Measurements from ENCODE around the gene PLCB3. TPM values are rescaled to one million over a fixed set of nuclear protein-coding genes. Genes with fewer than 3 reads are reported as not detected.

Gene PLCB3
- total RNA-seq, 1 experiment from 2014 or later = 80.2 TPM

GRCh38 chr11:64264371-64264852 lies 13.1 kb downstream of the PLCB3 start:
- H3K23me2 ChIP-seq (ENCODE audit: insufficient read length, low read depth, low read length, poor library complexity, severe bottlenecking) = peaks cover 4% of the 10 kb centered on the region
- no peak overlapping the region for H2BK20ac ChIP-seq (ENCODE audit: low read depth, low read length, poor library complexity, severe bottlenecking)
- H3K79me1 ChIP-seq (ENCODE audit: insufficient read depth, low read depth, low read length, poor library complexity, severe bottlenecking) = no peaks in the 10 kb centered on the region
- H2AK5ac ChIP-seq (ENCODE audit: insufficient read length, low read length) = no peak overlapping the region
- H3K27ac Mint-ChIP-seq = peak overlapping the region in 2 of 3 experiments; percentile 44 to 49; a peak in 3 of 7 replicates
- H3K14ac ChIP-seq (ENCODE audit: insufficient read depth, low read length) = no peak overlapping the region
- no peak overlapping the region for H2BK5ac ChIP-seq (ENCODE audit: insufficient read length, low read length)
- no peaks in the 10 kb centered on the region for H3K9me3 ChIP-seq (ENCODE audit: control insufficient read depth, low read depth, low read length)
- H3K18ac ChIP-seq (ENCODE audit: insufficient read length, low read depth, low read length) = no peak overlapping the region
- H2BK120ac ChIP-seq (ENCODE audit: low read depth, low read length, poor library complexity, severe bottlenecking) = no peak overlapping the region
- H3K4me1 ChIP-seq (ENCODE audit: insufficient read depth, low read length) = no peaks in the 10 kb centered on the region
- no peak overlapping the region for H3K4me2 ChIP-seq (ENCODE audit: insufficient read depth, insufficient read length, low read length)
- WGBS (ENCODE audit: extremely low coverage, insufficient read length, low lambda C conversion rate) = no CpG with 5 or more reads among the region's 10 CpGs
- H2AFZ ChIP-seq (ENCODE audit: low read length) = no peak overlapping the region
- no peak overlapping the region for H3T11ph ChIP-seq (ENCODE audit: low read length)
- no peak overlapping the region for H3K27ac ChIP-seq (ENCODE audit: insufficient read length, low read depth, low read length)
- H2BK15ac ChIP-seq (ENCODE audit: low read depth, low read length) = no peak overlapping the region
- H3K23ac ChIP-seq (ENCODE audit: insufficient read length, low read depth, low read length) = no peak overlapping the region
- no peak overlapping the region for H4K91ac ChIP-seq (ENCODE audit: insufficient read length, low read depth, low read length)
- TF ChIP-seq CTCF (conservative IDR thresholded peaks at IDR 0.05) = no peak
- H3K4ac ChIP-seq (ENCODE audit: low read depth, low read length) = no peak overlapping the region
- H3K9me3 Mint-ChIP-seq = no peaks in the 10 kb centered on the region
- H3K56ac ChIP-seq (ENCODE audit: insufficient read length, low read depth, low read length) = no peak overlapping the region
- no peaks in the 10 kb centered on the region for H3K27me3 Mint-ChIP-seq (ENCODE audit: low read depth)
- no peak overlapping the region for H4K8ac ChIP-seq (replicated peaks; ENCODE audit: insufficient read length, low read depth, low read length)
- H2BK12ac ChIP-seq (ENCODE audit: insufficient read length, low read depth, low read length) = no peak overlapping the region
- no peaks in the 10 kb centered on the region for H3K27me3 ChIP-seq (ENCODE audit: insufficient read depth, low read length)
- no peak for DNase-seq
- H3K4me1 Mint-ChIP-seq = peaks cover 11 to 21% of the 10 kb centered on the region in 2 experiments
- peaks cover 36 to 80% (median 58%) of the 10 kb centered on the region in 3 experiments for H3K36me3 Mint-ChIP-seq (ENCODE audit: insufficient read depth in 1 of 3, low read depth in 3 of 3)
- no peaks in the 10 kb centered on the region for H3K79me2 ChIP-seq (ENCODE audit: insufficient read depth, low read length)
- H4K20me1 ChIP-seq (ENCODE audit: control insufficient read depth, insufficient read depth, insufficient read length) = no peaks in the 10 kb centered on the region
- H3K4me3 Mint-ChIP-seq = no peak overlapping the region; a peak in 1 of 5 replicates
- H4K5ac ChIP-seq (ENCODE audit: insufficient read length, low read depth, low read length) = no peak overlapping the region
- H3K9ac ChIP-seq (ENCODE audit: extremely low read depth, insufficient read length, low read length) = no peak overlapping the region

Data from H9 (cell line).